Stomach (tissue), 4 donors: Measurements from ENCODE around the gene GPRIN1.

Experiments used
- CTCF ChIP-seq, 7 experiments: fragments of 450-650 bp in 4 of 7; fragments of 200-600 bp in 3 of 7; sonication (generic) in 3 of 7; IDR thresholded peaks; one replicate each; pipeline ENCODE4 v1.5.1; 2016 to 2019; ENCODE audit warnings: antibody characterized with exemption in 7 of 7, control low read depth in 2 of 7, mild to moderate bottlenecking in 1 of 7
- EP300 ChIP-seq: sonication (generic); formaldehyde crosslinking; IDR thresholded peaks from one replicate; pipeline ENCODE4 v1.6.1; 2017; ENCODE audit warnings: antibody characterized with exemption
- POLR2A ChIP-seq, 4 donors: fragments of 450-650 bp; IDR thresholded peaks; one replicate each; pipeline ENCODE4 v1.6.1; 2016; ENCODE audit warnings: antibody characterized with exemption in 4 of 4, control low read depth in 2 of 4, mild to moderate bottlenecking in 1 of 4, moderate library complexity in 1 of 4
- POLR2AphosphoS5 ChIP-seq, 3 donors: sonication (generic); formaldehyde crosslinking; IDR thresholded peaks; one replicate each; pipeline ENCODE4 v1.6.1; 2016; ENCODE audit warnings: antibody characterized with exemption in 3 of 3

GRCh38 chr5:176632745-176633144, 22.8 kb upstream of the GPRIN1 start:
- TF ChIP-seq CTCF (IDR thresholded peaks at IDR 0.05) = no peak
- TF ChIP-seq POLR2A (IDR thresholded peaks at IDR 0.05) = no peak
- TF ChIP-seq EP300 = no peak
- TF ChIP-seq POLR2AphosphoS5 (IDR thresholded peaks at IDR 0.05) = no peak
